ENCODE data around the gene MCTP1.

- no peak for TF ChIP-seq EZH2phosphoT487 (IDR thresholded peaks at IDR 0.05; ENCODE audit: insufficient read depth, low read depth)
- TF ChIP-seq EZH2 (IDR thresholded peaks at IDR 0.05; ENCODE audit: insufficient read depth, poor library complexity, severe bottlenecking) = no peak
Observed at GRCh38 chr5:95164861-95165260, 120.0 kb downstream of the MCTP1 start.

Data from GM23248 (cell line).